IMR-90 (cell line): ENCODE data around the gene EPB41L3. TPM values are rescaled to one million over a fixed set of nuclear protein-coding genes. Genes with fewer than 3 reads are reported as not detected.
A peak's percentile ranks its signal among the peaks of the same experiment; 100 is the strongest.

Experiments
- ATAC-seq: fragments of 200-7000 bp; cut with Tn5 transposase; 2 replicates; pipeline ENCODE4 v1.9.1; 2020; ENCODE audit warnings: low read depth, mild to moderate bottlenecking, moderate library complexity
- BruUV-seq: library from RNA; stranded (reverse); fragments of 400-500 nt; replicated peaks from 2 replicates; lab custom pipeline; 2021; lab: Mats Ljungman, UMichigan
- CTCF ChIA-PET: fragments of 300-600 bp; formaldehyde crosslinking; extraction: SDS; loops from one replicate; lab custom pipeline; 2021; ENCODE audit warnings: antibody characterized with exemption; lab: Yijun Ruan, JAX
- POLR2A ChIA-PET: fragments of 300-600 bp; sonication (Branson Sonifier 250); formaldehyde crosslinking; loops from one replicate; lab custom pipeline; 2022; ENCODE audit warnings: antibody characterized with exemption; ENCODE audit not compliant: unreplicated experiment; lab: Charles Lee
- DNase-seq: peaks from one replicate; pipeline ENCODE4 v3.0.0; 2013
- H2AFZ ChIP-seq: replicated peaks from 2 replicates; pipeline ENCODE3; 2013; ENCODE audit warnings: low read length, mild to moderate bottlenecking; ENCODE audit not compliant: poor library complexity
- H2AK5ac ChIP-seq: 2 replicates; pipeline ENCODE4 v1.6.1; 2013; ENCODE audit warnings: low read depth, low read length, inconsistent platforms
- H2AK9ac ChIP-seq: replicated peaks from 2 replicates; pipeline ENCODE3; 2013; ENCODE audit warnings: mild to moderate bottlenecking, low read depth, low read length, moderate library complexity; ENCODE audit not compliant: poor library complexity
- H2BK120ac ChIP-seq: 2 replicates; pipeline ENCODE4 v1.6.1; 2013; ENCODE audit warnings: low read depth, low read length, inconsistent platforms
- H2BK15ac ChIP-seq: 3 replicates; pipeline ENCODE4 v1.6.1; 2013; ENCODE audit warnings: low read depth, low read length, inconsistent platforms
- H2BK20ac ChIP-seq: 2 replicates; pipeline ENCODE4 v1.6.1; 2013; ENCODE audit warnings: low read depth, mild to moderate bottlenecking, inconsistent platforms, low read length, moderate library complexity
- H2BK5ac ChIP-seq: 2 replicates; pipeline ENCODE4 v1.6.1; 2013; ENCODE audit warnings: mild to moderate bottlenecking, low read depth, low read length, inconsistent platforms; ENCODE audit not compliant: poor library complexity, severe bottlenecking
- H3K14ac ChIP-seq: replicated peaks from 2 replicates; pipeline ENCODE4 v1.6.1; 2013; ENCODE audit warnings: low read depth, low read length, inconsistent platforms
- H3K18ac ChIP-seq: 2 replicates; pipeline ENCODE4 v1.6.1; 2013; ENCODE audit warnings: low read depth, low read length, control low read depth
- H3K23ac ChIP-seq: 2 replicates; pipeline ENCODE4 v1.6.1; 2013; ENCODE audit warnings: low read depth, low read length, inconsistent platforms
- H3K27ac ChIP-seq: 2 replicates; pipeline ENCODE4 v1.5.1; 2013; ENCODE audit warnings: mild to moderate bottlenecking, control low read depth, low read length; ENCODE audit not compliant: insufficient read depth
- H3K27me3 ChIP-seq: 2 replicates; pipeline ENCODE4 v1.6.1; 2013; ENCODE audit warnings: low read length; ENCODE audit not compliant: control insufficient read depth, insufficient read depth
- H3K36me3 ChIP-seq: 2 replicates; pipeline ENCODE4 v1.6.1; 2013; ENCODE audit warnings: low read length, mixed read lengths; ENCODE audit not compliant: control insufficient read depth, insufficient read depth
- H3K4ac ChIP-seq: 2 replicates; pipeline ENCODE4 v1.6.1; 2013; ENCODE audit warnings: low read depth, low read length, inconsistent platforms
- H3K4me1 ChIP-seq: 2 replicates; pipeline ENCODE4 v1.6.1; 2013; ENCODE audit warnings: low read length, mixed read lengths; ENCODE audit not compliant: control insufficient read depth, insufficient read depth
- H3K4me2 ChIP-seq: 2 replicates; pipeline ENCODE4 v1.6.1; 2013; ENCODE audit warnings: low read depth, mild to moderate bottlenecking, control low read depth, low read length, moderate library complexity
- H3K4me3 ChIP-seq: 2 replicates; pipeline ENCODE4 v1.5.1; 2013; ENCODE audit warnings: low read depth, mild to moderate bottlenecking, control low read depth, low read length, moderate library complexity; ENCODE audit not compliant: insufficient read depth
- H3K56ac ChIP-seq: 2 replicates; pipeline ENCODE4 v1.6.1; 2013; ENCODE audit warnings: low read length, inconsistent platforms; ENCODE audit not compliant: insufficient read depth; ENCODE audit errors: extremely low read depth
- H3K79me1 ChIP-seq, 2 experiments: 2 replicates each; pipeline ENCODE4 v1.6.1; 2013; ENCODE audit warnings: low read length in 2 of 2, inconsistent platforms in 1 of 2, low read depth in 1 of 2
- H3K9ac ChIP-seq: 2 replicates; pipeline ENCODE4 v1.6.1; 2013; ENCODE audit warnings: low read depth, low read length, control low read depth
- H3K9me1 ChIP-seq: 2 replicates; pipeline ENCODE4 v1.6.1; 2013; ENCODE audit warnings: low read length, inconsistent platforms; ENCODE audit not compliant: insufficient read depth
- H3K9me3 ChIP-seq: 2 replicates; pipeline ENCODE4 v1.6.1; 2013; ENCODE audit warnings: low read length; ENCODE audit not compliant: control insufficient read depth, insufficient read depth
- H4K20me1 ChIP-seq: 2 replicates; pipeline ENCODE4 v1.6.1; 2013; ENCODE audit warnings: low read length, inconsistent platforms; ENCODE audit not compliant: insufficient read depth
- H4K5ac ChIP-seq: 2 replicates; pipeline ENCODE4 v1.6.1; 2013; ENCODE audit warnings: mild to moderate bottlenecking, low read depth, low read length, control low read depth
- H4K8ac ChIP-seq, 2 experiments: 2 replicates each; pipeline ENCODE4 v1.6.1; 2013; ENCODE audit warnings: low read depth in 2 of 2, low read length in 2 of 2, control low read depth in 1 of 2, inconsistent platforms in 1 of 2
- H4K91ac ChIP-seq: 2 replicates; pipeline ENCODE4 v1.6.1; 2013; ENCODE audit warnings: low read depth, low read length, inconsistent platforms; ENCODE audit not compliant: insufficient read depth
- BHLHE40 ChIP-seq: fragments of 150-350 bp; IDR thresholded peaks from 2 replicates; pipeline ENCODE4 v1.6.1; 2016; ENCODE audit warnings: mild to moderate bottlenecking, low read depth, low read length
- CHD1 ChIP-seq: IDR thresholded peaks from 2 replicates; pipeline ENCODE4 v1.6.1; 2012; ENCODE audit warnings: low read depth, low read length, improper control_type of control experiment
- MAFK ChIP-seq: IDR thresholded peaks from 2 replicates; pipeline ENCODE4 v1.6.1; 2012; ENCODE audit warnings: low read depth, low read length, improper control_type of control experiment
- NFE2L2 ChIP-seq: fragments of 150-350 bp; IDR thresholded peaks from 2 replicates; pipeline ENCODE4 v1.6.1; 2016; ENCODE audit warnings: low read depth, mild to moderate bottlenecking, low read length
- POLR2A ChIP-seq: IDR thresholded peaks from 2 replicates; pipeline ENCODE4 v1.6.1; 2012; ENCODE audit warnings: mild to moderate bottlenecking, low read depth, low read length
- RAD21 ChIP-seq: IDR thresholded peaks from 2 replicates; pipeline ENCODE4 v1.6.1; 2012; ENCODE audit warnings: low read length, improper control_type of control experiment
- RFX5 ChIP-seq: IDR thresholded peaks from 2 replicates; pipeline ENCODE4 v1.8.0; 2012; ENCODE audit warnings: low read depth, mild to moderate bottlenecking, low read length, moderate library complexity
- SMC3 ChIP-seq: fragments of 150-350 bp; IDR thresholded peaks from 2 replicates; pipeline ENCODE4 v1.6.1; 2016; ENCODE audit warnings: low read depth, mild to moderate bottlenecking, antibody characterized with exemption, low read length, moderate library complexity
- WGBS, 2 experiments: methylation state at CpG; one replicate each; pipeline versions ENCODE4 v1.1.5 to v1.1.7; 2013; ENCODE audit warnings: missing lambda C conversion rate in 2 of 2; ENCODE audit not compliant: insufficient read length in 1 of 2; ENCODE audit errors: extremely low coverage in 2 of 2; 5-methylcytosine and 5-hydroxymethylcytosine counted together
- dilution Hi-C: fragments of 300-500 bp; cut with HindIII; formaldehyde crosslinking; loops from one replicate; pipeline ENCODE4 v1.14.3; 2018; ENCODE audit warnings: low sequenced_read_pairs; ENCODE audit not compliant: unreplicated experiment
- in situ Hi-C: fragments of 300-500 bp; cut with MboI; formaldehyde crosslinking; loops from 3 replicates; pipeline ENCODE4 v1.14.3; 2019; ENCODE audit warnings: low sequenced_read_pairs, inconsistent platforms, mixed read lengths
- intact Hi-C: fragments of 100-400 bp; cut with micrococcal nuclease; formaldehyde crosslinking; loops from 2 replicates; pipeline ENCODE4 v1.10.0; 2022
- polyA plus RNA-seq, 3 experiments: library from polyadenylated mRNA; depleted of rRNA; stranded (reverse); fragments of >200 nt; gene quantifications; 2 replicates each; pipeline ENCODE4 v1.2.3, GENCODE V29; 2012; ENCODE audit warnings: low replicate concordance in 1 of 3
- total RNA-seq: library from RNA; depleted of rRNA; stranded (reverse); fragments of >200 nt; gene quantifications from 2 replicates; pipeline ENCODE4 v1.2.3, GENCODE V29; 2012
- TF ChIP-seq, protein P1 (sequence below): fragments of 150-350 bp; IDR thresholded peaks from 2 replicates; pipeline ENCODE4 v1.6.1; 2017; ENCODE audit warnings: mild to moderate bottlenecking, antibody characterized with exemption, low read length, low read depth
- TF ChIP-seq, protein P2 (sequence below): fragments of 150-350 bp; IDR thresholded peaks from 2 replicates; pipeline ENCODE4 v1.6.1; 2016; ENCODE audit warnings: low read depth, mild to moderate bottlenecking, low read length, moderate library complexity, borderline replicate concordance
- TF ChIP-seq, protein P3 (sequence below): conservative IDR thresholded peaks from 2 replicates; pipeline ENCODE4 v1.5.1; 2012; ENCODE audit warnings: mild to moderate bottlenecking, low read depth, low read length, improper control_type of control experiment

EPB41L3 gene
- total and polyA plus RNA-seq, 2 of the 4 experiments (the other 2 are of a cell fraction) = 36.6 to 70.3 TPM

DNA sequence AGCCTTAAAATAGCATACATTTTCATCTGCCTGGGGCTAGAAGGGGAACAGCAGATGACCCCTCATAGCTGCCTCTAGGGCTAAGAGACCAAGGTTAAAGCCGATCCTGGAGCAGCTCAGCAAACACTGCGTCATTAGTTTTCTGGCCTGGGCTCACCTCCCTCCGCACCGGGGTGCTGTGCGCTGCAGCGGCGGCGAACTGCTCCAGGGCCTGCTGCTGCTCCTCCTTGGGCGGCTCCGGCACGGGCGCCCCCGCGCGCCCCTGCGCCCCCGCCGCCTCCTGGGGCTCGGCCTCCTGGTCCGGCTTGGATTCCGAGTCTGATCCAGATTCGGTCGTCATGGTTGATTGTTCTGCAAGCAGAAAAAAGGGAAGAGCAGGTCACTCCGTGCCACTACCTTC lies 55.0 kb downstream of the EPB41L3 start:
- H2BK5ac ChIP-seq = no peak overlapping the region
- CTCF ChIA-PET = no interaction called here
- no peaks in the 10 kb centered on the region for H3K9me1 ChIP-seq
- H3K36me3 ChIP-seq = no peaks in the 10 kb centered on the region
- H4K5ac ChIP-seq = no peak overlapping the region
- no peaks in the 10 kb centered on the region; the same call in 1 of the 2 replicates for H3K9me3 ChIP-seq
- peak overlapping the region; percentile 36 for H2AFZ ChIP-seq
- no peak for TF ChIP-seq RFX5
- TF ChIP-seq CHD1 = no peak
- TF ChIP-seq, protein P1, sequence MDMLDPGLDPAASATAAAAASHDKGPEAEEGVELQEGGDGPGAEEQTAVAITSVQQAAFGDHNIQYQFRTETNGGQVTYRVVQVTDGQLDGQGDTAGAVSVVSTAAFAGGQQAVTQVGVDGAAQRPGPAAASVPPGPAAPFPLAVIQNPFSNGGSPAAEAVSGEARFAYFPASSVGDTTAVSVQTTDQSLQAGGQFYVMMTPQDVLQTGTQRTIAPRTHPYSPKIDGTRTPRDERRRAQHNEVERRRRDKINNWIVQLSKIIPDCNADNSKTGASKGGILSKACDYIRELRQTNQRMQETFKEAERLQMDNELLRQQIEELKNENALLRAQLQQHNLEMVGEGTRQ = no peak
- TF ChIP-seq MAFK = no peak
- TF ChIP-seq, protein P2, sequence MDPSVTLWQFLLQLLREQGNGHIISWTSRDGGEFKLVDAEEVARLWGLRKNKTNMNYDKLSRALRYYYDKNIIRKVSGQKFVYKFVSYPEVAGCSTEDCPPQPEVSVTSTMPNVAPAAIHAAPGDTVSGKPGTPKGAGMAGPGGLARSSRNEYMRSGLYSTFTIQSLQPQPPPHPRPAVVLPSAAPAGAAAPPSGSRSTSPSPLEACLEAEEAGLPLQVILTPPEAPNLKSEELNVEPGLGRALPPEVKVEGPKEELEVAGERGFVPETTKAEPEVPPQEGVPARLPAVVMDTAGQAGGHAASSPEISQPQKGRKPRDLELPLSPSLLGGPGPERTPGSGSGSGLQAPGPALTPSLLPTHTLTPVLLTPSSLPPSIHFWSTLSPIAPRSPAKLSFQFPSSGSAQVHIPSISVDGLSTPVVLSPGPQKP = no peak
- no peak for TF ChIP-seq SMC3
- TF ChIP-seq, protein P3, sequence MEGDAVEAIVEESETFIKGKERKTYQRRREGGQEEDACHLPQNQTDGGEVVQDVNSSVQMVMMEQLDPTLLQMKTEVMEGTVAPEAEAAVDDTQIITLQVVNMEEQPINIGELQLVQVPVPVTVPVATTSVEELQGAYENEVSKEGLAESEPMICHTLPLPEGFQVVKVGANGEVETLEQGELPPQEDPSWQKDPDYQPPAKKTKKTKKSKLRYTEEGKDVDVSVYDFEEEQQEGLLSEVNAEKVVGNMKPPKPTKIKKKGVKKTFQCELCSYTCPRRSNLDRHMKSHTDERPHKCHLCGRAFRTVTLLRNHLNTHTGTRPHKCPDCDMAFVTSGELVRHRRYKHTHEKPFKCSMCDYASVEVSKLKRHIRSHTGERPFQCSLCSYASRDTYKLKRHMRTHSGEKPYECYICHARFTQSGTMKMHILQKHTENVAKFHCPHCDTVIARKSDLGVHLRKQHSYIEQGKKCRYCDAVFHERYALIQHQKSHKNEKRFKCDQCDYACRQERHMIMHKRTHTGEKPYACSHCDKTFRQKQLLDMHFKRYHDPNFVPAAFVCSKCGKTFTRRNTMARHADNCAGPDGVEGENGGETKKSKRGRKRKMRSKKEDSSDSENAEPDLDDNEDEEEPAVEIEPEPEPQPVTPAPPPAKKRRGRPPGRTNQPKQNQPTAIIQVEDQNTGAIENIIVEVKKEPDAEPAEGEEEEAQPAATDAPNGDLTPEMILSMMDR = no peak
- no peak for TF ChIP-seq POLR2A
- no peak for TF ChIP-seq RAD21
- no peak for TF ChIP-seq BHLHE40
- TF ChIP-seq NFE2L2 = no peak
- intact Hi-C loops = no loop called here
- H4K8ac ChIP-seq = no peak overlapping the region
- H4K91ac ChIP-seq = no peak overlapping the region
- 19% methylated on average over 9 of the region's 24 CpGs; no CpG with 5 or more reads in 1 of the 2 experiments for WGBS, 2 experiments
- POLR2A ChIA-PET = no interaction called here
- no peak overlapping the region for H2AK9ac ChIP-seq
- H3K4me1 ChIP-seq = no peaks in the 10 kb centered on the region
- H3K56ac ChIP-seq = no peak overlapping the region
- H3K27ac ChIP-seq = no peak overlapping the region
- DNase-seq = no peak
- no peak overlapping the region for H2BK20ac ChIP-seq
- H3K27me3 ChIP-seq = no peaks in the 10 kb centered on the region
- no peak overlapping the region for H3K9ac ChIP-seq
- H4K20me1 ChIP-seq = peaks cover under 1% of the 10 kb centered on the region; the same call in 1 of the 2 replicates
- H2BK120ac ChIP-seq = no peak overlapping the region
- no peak overlapping the region for H2AK5ac ChIP-seq
- H3K14ac ChIP-seq = no peak overlapping the region
- no peak overlapping the region for H2BK15ac ChIP-seq
- H3K18ac ChIP-seq = no peak overlapping the region
- dilution Hi-C loops = no loop called here
- H3K4ac ChIP-seq = no peak overlapping the region
- no TSS peak for BruUV-seq
- H3K23ac ChIP-seq = no peak overlapping the region
- peaks cover 4 to 9% of the 10 kb centered on the region in 2 experiments; a peak in 3 of 4 replicates for H3K79me1 ChIP-seq
- in situ Hi-C loops = no loop called here
- ATAC-seq = peak; percentile 48; the same call in 1 of the 2 replicates
- no peak overlapping the region for H3K4me3 ChIP-seq
- H3K4me2 ChIP-seq = peak overlapping the region; percentile 57; the same call in 1 of the 2 replicates
